Measurements from ENCODE around the gene CD48.

- TF ChIP-seq, protein P1, sequence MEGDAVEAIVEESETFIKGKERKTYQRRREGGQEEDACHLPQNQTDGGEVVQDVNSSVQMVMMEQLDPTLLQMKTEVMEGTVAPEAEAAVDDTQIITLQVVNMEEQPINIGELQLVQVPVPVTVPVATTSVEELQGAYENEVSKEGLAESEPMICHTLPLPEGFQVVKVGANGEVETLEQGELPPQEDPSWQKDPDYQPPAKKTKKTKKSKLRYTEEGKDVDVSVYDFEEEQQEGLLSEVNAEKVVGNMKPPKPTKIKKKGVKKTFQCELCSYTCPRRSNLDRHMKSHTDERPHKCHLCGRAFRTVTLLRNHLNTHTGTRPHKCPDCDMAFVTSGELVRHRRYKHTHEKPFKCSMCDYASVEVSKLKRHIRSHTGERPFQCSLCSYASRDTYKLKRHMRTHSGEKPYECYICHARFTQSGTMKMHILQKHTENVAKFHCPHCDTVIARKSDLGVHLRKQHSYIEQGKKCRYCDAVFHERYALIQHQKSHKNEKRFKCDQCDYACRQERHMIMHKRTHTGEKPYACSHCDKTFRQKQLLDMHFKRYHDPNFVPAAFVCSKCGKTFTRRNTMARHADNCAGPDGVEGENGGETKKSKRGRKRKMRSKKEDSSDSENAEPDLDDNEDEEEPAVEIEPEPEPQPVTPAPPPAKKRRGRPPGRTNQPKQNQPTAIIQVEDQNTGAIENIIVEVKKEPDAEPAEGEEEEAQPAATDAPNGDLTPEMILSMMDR (conservative IDR thresholded peaks at IDR 0.05; ENCODE audit: low read length), result no peak
- TF ChIP-seq EZH2phosphoT487 (IDR thresholded peaks at IDR 0.05; ENCODE audit: borderline replicate concordance), result no peak
These were observed 11.1 kb upstream of the CD48 start for GRCh38 chr1:160722726-160723125.
